MCF 10A (cell line): ENCODE results near the gene REPS2. TPM values are rescaled to one million over a fixed set of nuclear protein-coding genes. Genes with fewer than 3 reads are reported as not detected.
A peak's percentile ranks its signal among the peaks of the same experiment; 100 is the strongest.

Source experiments
- BruUV-seq: library from RNA; stranded (reverse); fragments of 400-500 nt; replicated peaks from 2 replicates; lab custom pipeline; 2021; lab: Mats Ljungman, UMichigan
- CTCF ChIA-PET: fragments of 300-600 bp; sonication (Branson Sonifier 250); formaldehyde crosslinking; extraction: SDS; loops from one replicate; lab custom pipeline; 2021; ENCODE audit warnings: antibody characterized with exemption, inconsistent platforms; lab: Yijun Ruan, JAX
- POLR2A ChIA-PET: fragments of 300-600, 350-650 bp; sonication (Branson Sonifier 250); formaldehyde crosslinking; extraction: SDS; loops from one replicate; lab custom pipeline; 2020; ENCODE audit warnings: antibody characterized with exemption, inconsistent platforms; lab: Yijun Ruan, JAX
- DNase-seq: peaks from one replicate; pipeline ENCODE4 v3.0.0-alpha.2; 2018; ENCODE audit not compliant: unreplicated experiment
- H3K27ac Mint-ChIP-seq: one replicate; pipeline ENCODE4 v1.8.0; 2022; ENCODE audit warnings: mild to moderate bottlenecking, low read depth, mixed read lengths; ENCODE audit not compliant: unreplicated experiment
- H3K27me3 Mint-ChIP-seq: one replicate; pipeline ENCODE4 v1.8.0; 2022; ENCODE audit warnings: mixed read lengths; ENCODE audit not compliant: insufficient read depth, unreplicated experiment
- H3K36me3 Mint-ChIP-seq: one replicate; pipeline ENCODE4 v1.8.0; 2022; ENCODE audit warnings: mild to moderate bottlenecking, moderate library complexity, mixed read lengths; ENCODE audit not compliant: insufficient read depth, unreplicated experiment
- H3K4me1 Mint-ChIP-seq: one replicate; pipeline ENCODE4 v1.8.0; 2022; ENCODE audit warnings: mixed read lengths; ENCODE audit not compliant: insufficient read depth, unreplicated experiment
- H3K4me3 Mint-ChIP-seq: one replicate; pipeline ENCODE4 v1.8.0; 2022; ENCODE audit warnings: mild to moderate bottlenecking, moderate library complexity, mixed read lengths; ENCODE audit not compliant: unreplicated experiment
- H3K9me3 Mint-ChIP-seq: one replicate; pipeline ENCODE4 v1.8.0; 2022; ENCODE audit warnings: mixed read lengths; ENCODE audit not compliant: unreplicated experiment
- intact Hi-C: fragments of 100-400 bp; cut with micrococcal nuclease; formaldehyde crosslinking; loops from 2 replicates; pipeline ENCODE4 v1.14.1; 2022
- total RNA-seq: library from RNA; stranded (reverse); gene quantifications from 2 replicates; pipeline ENCODE4 v1.2.3, GENCODE V29; 2022
- TF ChIP-seq, protein P1 (sequence below): fragments of 200-600 bp; IDR thresholded peaks from one replicate; pipeline ENCODE4 v1.8.0; 2022; ENCODE audit warnings: antibody characterized with exemption, mild to moderate bottlenecking; ENCODE audit not compliant: unreplicated experiment

The REPS2 gene
- total RNA-seq, 1 experiment from 2014 or later, result 8.1 TPM

DNA sequence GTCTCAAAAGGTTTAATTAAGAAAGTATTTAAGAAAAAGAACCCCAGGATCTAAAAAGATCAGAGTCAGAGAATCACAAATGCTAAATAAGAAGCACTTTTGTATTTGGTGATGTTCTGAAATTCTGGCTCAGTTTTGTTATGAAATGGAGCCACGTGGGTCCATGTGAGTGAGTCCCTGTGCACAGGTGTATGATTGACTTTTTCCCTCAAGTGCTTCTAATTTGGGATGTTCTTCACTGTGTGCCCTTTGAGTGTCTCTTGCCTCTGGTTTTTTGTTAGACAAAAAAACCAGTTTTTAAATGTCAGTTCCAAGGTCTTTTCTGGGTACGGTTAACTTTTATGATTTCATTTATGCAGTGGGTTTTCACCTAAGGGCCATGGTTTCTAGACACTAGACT is 44.4 kb downstream of the REPS2 start:
- ChIA-PET POLR2A (no interaction called here), CTCF (interaction anchor here (1.1 kb wide), 1 partner anchor 56 kb away, joined by 4 read pairs; no protein-coding TSS in a partner anchor)
- no TSS peak for BruUV-seq
- intact Hi-C loops, result no loop called here
- Mint-ChIP-seq H3K9me3 (no peaks in the 10 kb centered on the region), H3K27ac (no peak overlapping the region), H3K36me3 (no peaks in the 10 kb centered on the region), H3K27me3 (peaks cover 58% of the 10 kb centered on the region), H3K4me1 (no peaks in the 10 kb centered on the region), H3K4me3 (no peak overlapping the region)
- DNase-seq, result no peak
- TF ChIP-seq, protein P1, sequence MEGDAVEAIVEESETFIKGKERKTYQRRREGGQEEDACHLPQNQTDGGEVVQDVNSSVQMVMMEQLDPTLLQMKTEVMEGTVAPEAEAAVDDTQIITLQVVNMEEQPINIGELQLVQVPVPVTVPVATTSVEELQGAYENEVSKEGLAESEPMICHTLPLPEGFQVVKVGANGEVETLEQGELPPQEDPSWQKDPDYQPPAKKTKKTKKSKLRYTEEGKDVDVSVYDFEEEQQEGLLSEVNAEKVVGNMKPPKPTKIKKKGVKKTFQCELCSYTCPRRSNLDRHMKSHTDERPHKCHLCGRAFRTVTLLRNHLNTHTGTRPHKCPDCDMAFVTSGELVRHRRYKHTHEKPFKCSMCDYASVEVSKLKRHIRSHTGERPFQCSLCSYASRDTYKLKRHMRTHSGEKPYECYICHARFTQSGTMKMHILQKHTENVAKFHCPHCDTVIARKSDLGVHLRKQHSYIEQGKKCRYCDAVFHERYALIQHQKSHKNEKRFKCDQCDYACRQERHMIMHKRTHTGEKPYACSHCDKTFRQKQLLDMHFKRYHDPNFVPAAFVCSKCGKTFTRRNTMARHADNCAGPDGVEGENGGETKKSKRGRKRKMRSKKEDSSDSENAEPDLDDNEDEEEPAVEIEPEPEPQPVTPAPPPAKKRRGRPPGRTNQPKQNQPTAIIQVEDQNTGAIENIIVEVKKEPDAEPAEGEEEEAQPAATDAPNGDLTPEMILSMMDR, result no peak

DNA sequence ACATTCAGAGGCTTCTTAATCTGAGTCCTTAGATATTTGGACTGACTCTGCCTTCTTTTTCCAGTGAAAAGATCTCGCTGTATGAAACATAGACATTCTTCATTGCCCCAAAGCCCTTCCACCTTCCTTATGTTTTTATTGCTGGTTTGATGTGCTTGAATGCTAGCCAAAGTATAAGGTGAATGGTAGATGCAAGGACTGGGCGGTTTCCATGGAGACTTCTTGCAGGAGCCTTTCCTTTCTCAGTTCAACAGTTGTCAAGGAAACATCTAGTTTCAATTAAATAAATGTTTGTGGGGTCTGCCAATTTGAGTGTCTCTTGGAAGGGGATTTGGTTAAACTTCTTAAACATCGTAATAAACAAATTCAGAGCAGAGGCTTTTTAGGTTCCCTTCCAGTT is 46.0 kb downstream of the REPS2 start:
- Mint-ChIP-seq H3K4me1 (no peaks in the 10 kb centered on the region), H3K4me3 (no peak overlapping the region), H3K27ac (no peak overlapping the region), H3K27me3 (peaks cover 64% of the 10 kb centered on the region), H3K36me3 (no peaks in the 10 kb centered on the region), H3K9me3 (no peaks in the 10 kb centered on the region)
- intact Hi-C loops, result no loop called here
- ChIA-PET POLR2A (interaction anchor here (0.6 to 0.9 kb wide), 2 partner anchors 25 to 106 kb away, joined by 3 to 4 read pairs; no protein-coding TSS in a partner anchor), CTCF (interaction anchor here (0.6 to 1.5 kb wide), 2 partner anchors 54 to 336 kb away, joined by 3 read pairs; no protein-coding TSS in a partner anchor)
- no TSS peak for BruUV-seq
- no peak for DNase-seq
- TF ChIP-seq, protein P1, result no peak

DNA sequence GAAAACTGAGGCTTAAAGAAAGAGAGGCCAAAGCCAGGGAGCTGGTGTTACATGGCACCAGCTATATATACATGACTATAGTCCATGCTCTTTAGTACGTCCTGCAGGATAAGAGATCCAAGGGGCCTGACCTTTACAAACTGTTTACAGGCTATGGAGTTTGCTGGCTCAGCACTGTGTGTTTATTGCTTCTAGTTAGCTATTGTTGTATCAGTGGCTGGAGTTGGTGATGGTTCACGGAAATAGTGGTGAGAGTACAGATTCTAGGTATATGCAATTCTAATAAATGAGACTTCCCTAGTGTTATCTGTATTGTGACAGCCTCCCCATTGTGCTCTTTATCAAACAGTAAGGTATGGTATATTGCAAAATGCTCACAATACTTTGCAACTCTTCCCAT is 46.5 kb downstream of the REPS2 start:
- ChIA-PET CTCF (interaction anchor here (1.0 to 1.5 kb wide), 2 partner anchors 53 to 110 kb away, joined by 3 read pairs; no protein-coding TSS in a partner anchor), POLR2A (interaction anchor here (0.6 to 0.9 kb wide), 2 partner anchors 25 to 106 kb away, joined by 3 to 4 read pairs; no protein-coding TSS in a partner anchor)
- TF ChIP-seq, protein P1, result no peak
- intact Hi-C loops, result no loop called here
- no peak for DNase-seq
- H3K9me3 Mint-ChIP-seq, result no peaks in the 10 kb centered on the region
- no peak overlapping the region for H3K27ac Mint-ChIP-seq
- BruUV-seq, result no TSS peak
- H3K4me1 Mint-ChIP-seq, result no peaks in the 10 kb centered on the region
- H3K27me3 Mint-ChIP-seq, result peaks cover 69% of the 10 kb centered on the region
- H3K36me3 Mint-ChIP-seq, result no peaks in the 10 kb centered on the region
- H3K4me3 Mint-ChIP-seq, result no peak overlapping the region

DNA sequence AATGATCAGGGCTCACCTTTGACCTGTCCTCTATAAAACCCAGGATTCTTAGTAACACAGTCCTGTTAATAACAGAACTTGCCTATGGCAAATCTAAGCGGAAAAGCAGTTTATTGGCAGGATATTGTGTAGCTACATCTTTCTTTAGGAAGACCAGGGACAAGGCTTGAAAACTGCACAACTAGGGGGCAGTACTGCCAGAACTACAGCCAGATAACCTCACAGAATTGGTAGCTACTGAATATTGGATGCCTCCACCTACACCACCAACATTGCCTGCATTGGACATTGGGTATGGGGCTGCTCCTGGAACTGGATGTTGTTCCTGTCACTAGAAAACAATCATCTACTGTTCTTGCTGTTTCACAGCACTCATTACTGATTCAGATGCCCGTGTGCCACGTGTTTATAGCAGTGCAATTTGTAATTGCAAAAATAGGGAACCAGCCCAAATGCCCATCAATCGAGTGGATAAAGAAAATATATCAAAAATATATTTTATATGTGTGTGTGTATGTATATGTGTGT is 47.4 kb downstream of the REPS2 start:
- H3K27ac Mint-ChIP-seq, result no peak overlapping the region
- H3K27me3 Mint-ChIP-seq, result peaks cover 72% of the 10 kb centered on the region
- DNase-seq, result peak; percentile 7
- no peaks in the 10 kb centered on the region for H3K4me1 Mint-ChIP-seq
- POLR2A ChIA-PET, result interaction anchor here (0.6 kb wide), 1 partner anchor 10 kb away, joined by 4 read pairs; no protein-coding TSS in a partner anchor
- H3K36me3 Mint-ChIP-seq, result no peaks in the 10 kb centered on the region
- H3K4me3 Mint-ChIP-seq, result no peak overlapping the region
- no peaks in the 10 kb centered on the region for H3K9me3 Mint-ChIP-seq
- intact Hi-C loops, result no loop called here
- TF ChIP-seq, protein P1, result no peak
- CTCF ChIA-PET, result interaction anchor here (0.6 to 1.5 kb wide), 6 partner anchors 9 to 1675 kb away, joined by 3 to 4 read pairs (median 3); no protein-coding TSS in a partner anchor
- BruUV-seq, result no TSS peak
